Suprapubic skin (tissue), 3 donors: ENCODE measurements around the gene TMEM174.

Experiments
- CTCF ChIP-seq, 2 donors: fragments of 200-600 bp in 1 of 2; fragments of 450-650 bp in 1 of 2; sonication (generic) in 1 of 2; IDR thresholded peaks; one replicate each; pipeline ENCODE4 v1.5.1; 2016 to 2019; ENCODE audit warnings: antibody characterized with exemption in 2 of 2, mild to moderate bottlenecking in 1 of 2, moderate library complexity in 1 of 2
- POLR2A ChIP-seq, 2 donors: fragments of 450-650 bp; IDR thresholded peaks; one replicate each; pipeline ENCODE4 v1.6.1; 2017; ENCODE audit warnings: antibody characterized with exemption in 2 of 2, mild to moderate bottlenecking in 2 of 2, moderate library complexity in 2 of 2

- TF ChIP-seq POLR2A (IDR thresholded peaks at IDR 0.05), result no peak
- TF ChIP-seq CTCF (IDR thresholded peaks at IDR 0.05), result no peak
These were observed at the start of gene TMEM174 for GRCh38 chr5:73172951-73173350.
